ENCODE measurements around the gene UPK3BL2.
"Not testable (repeated sequence)": the region's sequence is repeated elsewhere in the genome, so short reads cannot be mapped to it uniquely, and the experiment has no call there.

GRCh38 chr7:102577315-102578240, 34.1 kb upstream of the UPK3BL2 start:
- TF ChIP-seq CTCF (IDR thresholded peaks at IDR 0.05; ENCODE audit: poor library complexity); EZH2phosphoT487 (IDR thresholded peaks at IDR 0.05; ENCODE audit: low read depth, severe bottlenecking, unreplicated experiment): not testable (repeated sequence)

All from hepatocyte (in vitro differentiated cells).